ENCODE data around the gene AK3.

The AK3 gene

DNA sequence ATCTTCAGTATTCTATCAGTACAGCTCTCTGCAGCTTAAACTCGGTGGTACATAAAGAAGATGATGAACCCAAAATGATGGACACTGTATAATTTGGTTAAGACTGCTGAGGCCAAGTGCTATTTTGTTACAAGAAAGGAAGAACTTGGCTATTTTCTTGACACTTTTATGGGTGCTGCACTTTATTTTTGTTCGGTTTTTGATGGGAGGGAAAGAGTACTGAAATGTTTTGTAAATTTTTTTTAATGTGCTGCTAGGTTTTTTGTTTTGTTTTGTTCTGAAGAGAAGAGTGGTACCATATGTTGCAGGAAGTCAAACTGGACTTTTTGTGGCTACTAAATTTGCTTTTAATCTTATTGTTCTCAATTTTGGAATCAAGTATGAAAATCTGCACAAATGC, 35.0 kb downstream of the AK3 start:
- DNase-seq, result no peak
- H3K9me3 ChIP-seq, result no peaks in the 10 kb centered on the region
- H3K36me3 ChIP-seq, result peaks cover 19% of the 10 kb centered on the region
- TF ChIP-seq, protein P1, sequence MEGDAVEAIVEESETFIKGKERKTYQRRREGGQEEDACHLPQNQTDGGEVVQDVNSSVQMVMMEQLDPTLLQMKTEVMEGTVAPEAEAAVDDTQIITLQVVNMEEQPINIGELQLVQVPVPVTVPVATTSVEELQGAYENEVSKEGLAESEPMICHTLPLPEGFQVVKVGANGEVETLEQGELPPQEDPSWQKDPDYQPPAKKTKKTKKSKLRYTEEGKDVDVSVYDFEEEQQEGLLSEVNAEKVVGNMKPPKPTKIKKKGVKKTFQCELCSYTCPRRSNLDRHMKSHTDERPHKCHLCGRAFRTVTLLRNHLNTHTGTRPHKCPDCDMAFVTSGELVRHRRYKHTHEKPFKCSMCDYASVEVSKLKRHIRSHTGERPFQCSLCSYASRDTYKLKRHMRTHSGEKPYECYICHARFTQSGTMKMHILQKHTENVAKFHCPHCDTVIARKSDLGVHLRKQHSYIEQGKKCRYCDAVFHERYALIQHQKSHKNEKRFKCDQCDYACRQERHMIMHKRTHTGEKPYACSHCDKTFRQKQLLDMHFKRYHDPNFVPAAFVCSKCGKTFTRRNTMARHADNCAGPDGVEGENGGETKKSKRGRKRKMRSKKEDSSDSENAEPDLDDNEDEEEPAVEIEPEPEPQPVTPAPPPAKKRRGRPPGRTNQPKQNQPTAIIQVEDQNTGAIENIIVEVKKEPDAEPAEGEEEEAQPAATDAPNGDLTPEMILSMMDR (IDR thresholded peaks at IDR 0.05; ENCODE audit: low read depth, low read length), result no peak
- H3K27me3 ChIP-seq, result no peaks in the 10 kb centered on the region
- no peaks in the 10 kb centered on the region for H3K4me1 ChIP-seq
- H3K4me3 ChIP-seq (ENCODE audit: low read depth, low read length), result no peak overlapping the region

DNA sequence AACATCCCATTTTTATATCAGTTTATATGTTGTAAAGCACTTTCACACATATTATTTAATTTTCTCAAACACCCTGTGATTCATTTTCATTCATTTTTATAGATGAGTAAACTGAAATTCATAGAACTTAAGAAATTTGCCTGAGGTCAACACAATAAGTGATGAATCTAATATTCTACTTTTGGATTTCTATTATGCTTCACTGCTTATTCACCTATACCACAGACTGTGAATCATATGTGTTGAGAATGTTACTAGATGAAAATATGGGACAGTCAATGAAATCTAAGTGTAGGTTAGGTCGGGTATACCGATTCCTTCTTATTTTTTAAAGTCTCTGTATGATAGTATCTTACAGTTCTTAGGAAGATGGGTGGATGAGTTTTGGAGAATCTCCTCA, 36.9 kb downstream of the AK3 start:
- TF ChIP-seq, protein P1 (IDR thresholded peaks at IDR 0.05; ENCODE audit: low read depth, low read length), result no peak
- peaks cover 21% of the 10 kb centered on the region for H3K36me3 ChIP-seq
- no peaks in the 10 kb centered on the region for H3K9me3 ChIP-seq
- H3K4me3 ChIP-seq (ENCODE audit: low read depth, low read length), result no peak overlapping the region
- H3K27me3 ChIP-seq, result no peaks in the 10 kb centered on the region
- no peaks in the 10 kb centered on the region for H3K4me1 ChIP-seq
- DNase-seq, result no peak

DNA sequence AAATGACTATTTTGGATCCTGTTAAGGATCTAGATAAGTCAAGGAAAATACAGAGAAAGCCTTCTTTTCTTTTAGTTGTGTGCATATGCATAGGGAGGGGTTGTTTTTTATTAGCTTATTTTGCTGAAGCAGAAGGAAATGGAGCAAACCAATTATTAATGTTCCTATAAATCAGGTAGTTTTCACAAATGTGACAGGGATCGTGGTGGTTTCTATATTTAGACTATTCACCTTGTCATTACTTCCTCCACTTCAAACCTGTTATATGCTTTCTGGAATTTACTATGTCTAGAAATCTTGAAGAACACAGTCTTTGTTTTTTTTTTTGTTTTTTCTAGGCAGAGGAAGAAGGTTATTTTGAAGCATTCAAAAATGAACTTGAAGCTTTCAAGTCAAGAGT, 39.5 kb downstream of the AK3 start:
- no peaks in the 10 kb centered on the region for H3K27me3 ChIP-seq
- no peaks in the 10 kb centered on the region for H3K9me3 ChIP-seq
- TF ChIP-seq, protein P1 (IDR thresholded peaks at IDR 0.05; ENCODE audit: low read depth, low read length), result no peak
- H3K4me3 ChIP-seq (ENCODE audit: low read depth, low read length), result no peak overlapping the region
- H3K36me3 ChIP-seq, result peaks cover 9% of the 10 kb centered on the region; the same call in 1 of the 2 replicates
- no peak for DNase-seq
- H3K4me1 ChIP-seq, result no peaks in the 10 kb centered on the region

DNA sequence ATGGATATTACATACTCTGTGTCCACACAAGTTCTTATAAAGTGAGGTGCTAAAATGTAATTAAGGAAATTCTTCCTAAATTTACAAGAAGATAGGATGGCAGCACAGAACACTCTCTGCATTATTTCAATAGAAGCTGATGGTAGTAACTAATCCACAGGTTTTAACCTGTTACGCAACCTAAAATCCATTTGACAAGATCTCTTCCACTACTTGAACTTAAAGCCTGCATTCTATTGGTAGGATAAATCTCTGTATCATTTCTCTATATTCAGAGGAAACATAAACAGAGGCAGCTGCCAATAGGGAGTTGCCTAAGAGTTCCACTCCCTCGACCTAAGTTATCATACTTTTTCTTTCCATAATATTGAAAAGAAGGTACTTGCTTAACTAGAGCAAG, 40.1 kb downstream of the AK3 start:
- no peak for DNase-seq
- TF ChIP-seq, protein P1 (IDR thresholded peaks at IDR 0.05; ENCODE audit: low read depth, low read length), result no peak
- peaks cover 9% of the 10 kb centered on the region; the same call in 1 of the 2 replicates for H3K36me3 ChIP-seq
- H3K4me1 ChIP-seq, result no peaks in the 10 kb centered on the region
- H3K9me3 ChIP-seq, result no peaks in the 10 kb centered on the region
- H3K27me3 ChIP-seq, result no peaks in the 10 kb centered on the region
- no peak overlapping the region for H3K4me3 ChIP-seq (ENCODE audit: low read depth, low read length)

DNA sequence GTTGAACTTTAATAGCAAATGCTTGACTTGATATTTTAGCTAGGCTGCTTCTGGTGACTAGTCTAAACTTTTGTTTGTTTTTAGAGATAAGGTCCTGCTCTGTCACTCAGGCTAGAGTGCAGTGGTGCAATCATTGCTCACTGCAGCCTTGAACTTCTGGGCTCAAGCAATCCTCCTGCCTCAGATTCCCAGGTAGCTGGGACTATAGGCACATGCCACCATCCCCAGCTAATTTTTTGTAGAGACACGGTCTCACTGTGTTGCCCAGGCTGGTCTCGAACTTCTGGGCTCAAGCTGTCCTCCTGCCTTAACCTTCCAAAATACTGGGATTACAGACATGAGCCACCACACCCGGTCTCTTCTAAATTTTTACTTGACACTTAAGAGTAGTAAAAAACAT, 40.9 kb downstream of the AK3 start:
- TF ChIP-seq, protein P1 (IDR thresholded peaks at IDR 0.05; ENCODE audit: low read depth, low read length), result no peak
- Histone ChIP-seq H3K4me1 (no peaks in the 10 kb centered on the region), H3K36me3 (peaks cover 9% of the 10 kb centered on the region; the same call in 1 of the 2 replicates), H3K27me3 (no peaks in the 10 kb centered on the region), H3K9me3 (no peaks in the 10 kb centered on the region), H3K4me3 (ENCODE audit: low read depth, low read length) (no peak overlapping the region)
- DNase-seq, result no peak

DNA sequence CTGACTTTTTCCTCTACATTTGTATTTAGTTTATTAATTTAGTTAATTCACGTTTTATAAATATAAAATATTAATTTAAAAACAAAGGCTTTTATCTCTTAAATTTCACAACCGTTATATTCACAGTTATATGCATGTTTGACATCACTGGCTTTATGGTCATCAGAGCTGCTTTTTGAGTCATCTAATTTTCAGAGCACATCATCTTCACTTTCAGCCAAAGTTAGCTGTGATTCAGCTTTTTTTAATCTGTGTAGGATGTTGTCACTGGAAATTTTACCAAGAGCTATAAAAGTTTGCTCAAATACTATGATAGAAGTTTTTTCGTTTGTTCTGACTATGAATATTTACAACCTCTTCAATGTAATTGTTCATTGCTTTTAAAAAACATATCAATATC, 49.2 kb downstream of the AK3 start:
- TF ChIP-seq, protein P1 (IDR thresholded peaks at IDR 0.05; ENCODE audit: low read depth, low read length), result no peak
- H3K9me3 ChIP-seq, result no peaks in the 10 kb centered on the region
- H3K27me3 ChIP-seq, result no peaks in the 10 kb centered on the region
- DNase-seq, result no peak
- no peak overlapping the region for H3K4me3 ChIP-seq (ENCODE audit: low read depth, low read length)
- H3K36me3 ChIP-seq, result peaks cover 2% of the 10 kb centered on the region
- no peaks in the 10 kb centered on the region for H3K4me1 ChIP-seq
